Coronary artery (tissue), 2 donors: ENCODE results near the gene DPF3.

ENCODE experiments used
- DNase-seq: peaks from one replicate; pipeline ENCODE4 v3.0.0-alpha.2; 2017; ENCODE audit warnings: low spot score
- H3K27ac ChIP-seq, 2 donors: fragments of 200-600 bp; sonication (generic); one replicate each; pipeline ENCODE4 v1.5.1; 2016 to 2019
- H3K4me3 ChIP-seq: fragments of 200-600 bp; sonication (generic); 2 replicates; pipeline ENCODE4 v1.5.1; 2016; ENCODE audit warnings: mild to moderate bottlenecking, moderate library complexity
- TF ChIP-seq, protein P1 (sequence below): fragments of 200-600 bp; sonication (generic); IDR thresholded peaks from one replicate; pipeline ENCODE4 v1.5.1; 2019; ENCODE audit warnings: antibody characterized with exemption

Gene DPF3

DNA sequence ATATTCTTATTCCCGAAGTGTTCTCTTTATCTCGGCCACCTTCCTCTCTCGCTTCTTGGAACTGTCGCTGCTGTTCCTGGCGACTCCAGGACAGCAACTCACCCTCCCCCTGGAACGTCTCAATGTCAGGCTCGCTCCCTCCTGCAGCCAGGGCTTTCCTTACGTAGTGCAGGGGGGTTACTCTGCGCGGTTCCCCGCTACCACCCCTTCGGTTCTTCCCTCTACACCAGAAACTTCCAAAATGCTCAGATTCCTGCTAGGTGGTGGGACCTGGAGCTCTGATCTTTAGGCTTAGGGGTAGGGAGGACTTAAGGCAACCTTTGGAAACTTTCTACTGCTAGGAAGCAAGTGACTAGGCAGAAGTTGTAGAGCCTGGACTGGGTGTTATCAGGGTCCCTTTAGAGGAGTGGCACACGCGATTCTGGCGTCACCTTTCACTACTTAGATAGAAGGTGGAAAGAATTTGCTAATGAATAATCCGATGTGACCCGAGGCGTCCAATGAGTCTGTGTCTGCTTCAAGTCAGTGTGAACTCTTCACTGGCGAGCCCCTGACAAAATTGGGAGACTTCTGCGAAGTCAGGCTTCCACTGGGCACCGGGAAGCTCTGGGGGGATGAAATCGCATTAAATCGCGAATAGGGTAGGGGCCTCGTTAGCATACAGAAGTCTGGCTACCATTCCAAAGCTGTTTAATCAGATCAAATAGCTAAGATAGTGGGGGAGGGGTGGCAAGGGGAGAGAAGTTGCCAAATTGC, 900 bp upstream of the DPF3 start:
- peak overlapping the region; percentile 85 for H3K4me3 ChIP-seq
- TF ChIP-seq, protein P1, sequence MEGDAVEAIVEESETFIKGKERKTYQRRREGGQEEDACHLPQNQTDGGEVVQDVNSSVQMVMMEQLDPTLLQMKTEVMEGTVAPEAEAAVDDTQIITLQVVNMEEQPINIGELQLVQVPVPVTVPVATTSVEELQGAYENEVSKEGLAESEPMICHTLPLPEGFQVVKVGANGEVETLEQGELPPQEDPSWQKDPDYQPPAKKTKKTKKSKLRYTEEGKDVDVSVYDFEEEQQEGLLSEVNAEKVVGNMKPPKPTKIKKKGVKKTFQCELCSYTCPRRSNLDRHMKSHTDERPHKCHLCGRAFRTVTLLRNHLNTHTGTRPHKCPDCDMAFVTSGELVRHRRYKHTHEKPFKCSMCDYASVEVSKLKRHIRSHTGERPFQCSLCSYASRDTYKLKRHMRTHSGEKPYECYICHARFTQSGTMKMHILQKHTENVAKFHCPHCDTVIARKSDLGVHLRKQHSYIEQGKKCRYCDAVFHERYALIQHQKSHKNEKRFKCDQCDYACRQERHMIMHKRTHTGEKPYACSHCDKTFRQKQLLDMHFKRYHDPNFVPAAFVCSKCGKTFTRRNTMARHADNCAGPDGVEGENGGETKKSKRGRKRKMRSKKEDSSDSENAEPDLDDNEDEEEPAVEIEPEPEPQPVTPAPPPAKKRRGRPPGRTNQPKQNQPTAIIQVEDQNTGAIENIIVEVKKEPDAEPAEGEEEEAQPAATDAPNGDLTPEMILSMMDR: no peak
- DNase-seq: no peak
- H3K27ac ChIP-seq: peak overlapping the region; percentile 23 to 54

DNA sequence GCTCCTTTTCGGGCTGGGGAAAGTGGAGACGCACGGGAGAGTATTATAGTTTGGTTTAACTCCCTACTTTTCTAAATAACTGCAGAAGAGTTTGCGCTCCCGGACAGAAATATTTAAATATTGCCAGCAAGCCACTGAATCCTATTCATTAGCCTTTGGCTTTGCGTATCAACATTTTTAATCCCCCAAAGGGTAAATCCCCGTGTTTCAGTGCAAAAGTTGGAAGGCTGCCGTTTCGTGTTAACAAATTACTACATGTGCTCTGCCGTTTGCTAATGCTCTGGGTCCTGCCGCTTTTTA, 372 bp upstream of the DPF3 start:
- H3K27ac ChIP-seq: peak overlapping the region; percentile 23 to 54
- TF ChIP-seq, protein P1: no peak
- H3K4me3 ChIP-seq: peak overlapping the region; percentile 85
- DNase-seq: no peak

DNA sequence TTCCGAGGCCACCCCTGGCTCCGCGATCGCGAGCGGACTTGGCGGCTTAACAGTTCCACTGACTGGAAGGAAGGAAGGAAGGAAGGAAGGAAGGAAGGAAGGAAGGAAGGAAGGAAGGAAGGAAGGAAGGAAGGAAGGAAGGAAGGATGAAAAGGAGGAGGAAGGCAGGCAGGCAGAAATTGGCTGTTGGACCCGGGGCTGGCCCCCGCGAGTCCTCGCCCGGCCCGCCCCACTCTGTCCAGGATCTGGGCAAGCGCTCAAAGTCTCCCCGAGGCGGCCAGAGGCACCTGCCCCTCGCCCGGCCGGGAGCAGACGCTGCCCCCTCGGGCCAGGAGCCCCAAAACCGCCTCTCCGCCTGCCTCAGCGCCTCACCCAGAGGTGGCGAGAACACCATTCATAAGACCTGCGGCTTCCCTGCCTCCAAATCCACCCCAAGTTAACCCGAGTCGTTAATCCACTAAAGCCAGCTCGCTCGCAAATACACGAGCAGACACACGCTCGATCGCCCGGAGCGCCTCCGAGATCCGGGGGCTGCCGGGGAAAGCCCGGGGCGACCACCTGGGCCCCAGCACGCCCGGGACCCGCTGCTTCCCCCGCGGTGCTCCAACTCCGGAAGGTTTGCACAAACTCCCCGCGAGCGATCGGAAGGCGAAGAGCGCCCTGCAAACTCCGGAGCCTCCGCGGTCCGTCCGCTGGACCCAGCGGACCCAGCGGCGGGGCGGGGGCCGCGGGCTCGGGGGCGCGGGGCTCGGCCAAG, 844 bp downstream of the DPF3 start:
- Histone ChIP-seq H3K27ac (peak overlapping the region in 1 of 2 donors; percentile 47), H3K4me3 (peak overlapping the region; percentile 85)
- TF ChIP-seq, protein P1: no peak
- no peak for DNase-seq

DNA sequence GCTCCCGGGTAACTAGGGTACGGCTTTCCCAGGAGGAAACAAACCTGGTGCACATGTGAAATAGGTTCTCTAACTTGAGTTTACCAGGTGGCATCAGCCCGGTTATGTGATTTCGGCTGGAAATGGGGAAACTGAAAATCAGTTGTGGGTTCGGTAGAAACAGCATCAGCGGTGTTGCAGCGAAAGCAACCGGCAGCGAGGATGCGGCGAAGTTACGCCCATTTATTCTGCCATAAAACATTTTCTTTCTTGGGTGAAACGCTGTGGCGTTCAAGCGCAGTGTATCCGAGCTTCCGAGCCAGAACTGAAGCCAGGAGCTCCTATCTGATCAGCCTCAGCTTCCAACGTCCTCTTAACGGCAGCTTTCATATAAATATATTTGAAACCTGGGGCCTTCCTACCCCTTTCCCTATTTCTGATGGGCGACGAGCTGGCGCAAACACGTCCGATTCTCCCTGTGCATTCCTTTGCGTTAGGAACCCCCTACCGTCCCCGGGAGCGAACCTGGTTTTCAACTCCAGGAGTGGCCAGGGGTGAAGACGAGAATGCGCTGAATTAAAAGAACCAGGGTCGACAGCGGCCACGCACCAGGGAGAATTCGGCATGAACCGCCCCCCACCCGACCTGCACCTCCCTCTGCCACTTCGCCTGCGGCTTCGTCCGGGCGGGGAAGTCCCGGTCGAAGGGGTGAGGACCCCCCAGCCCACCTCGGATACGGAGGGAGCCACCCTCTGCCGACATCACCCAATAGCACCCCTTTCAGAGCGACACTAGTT, 1.6 kb downstream of the DPF3 start:
- Histone ChIP-seq H3K27ac (no peak overlapping the region), H3K4me3 (peak overlapping the region; percentile 85)
- no peak for DNase-seq
- TF ChIP-seq, protein P1: no peak

DNA sequence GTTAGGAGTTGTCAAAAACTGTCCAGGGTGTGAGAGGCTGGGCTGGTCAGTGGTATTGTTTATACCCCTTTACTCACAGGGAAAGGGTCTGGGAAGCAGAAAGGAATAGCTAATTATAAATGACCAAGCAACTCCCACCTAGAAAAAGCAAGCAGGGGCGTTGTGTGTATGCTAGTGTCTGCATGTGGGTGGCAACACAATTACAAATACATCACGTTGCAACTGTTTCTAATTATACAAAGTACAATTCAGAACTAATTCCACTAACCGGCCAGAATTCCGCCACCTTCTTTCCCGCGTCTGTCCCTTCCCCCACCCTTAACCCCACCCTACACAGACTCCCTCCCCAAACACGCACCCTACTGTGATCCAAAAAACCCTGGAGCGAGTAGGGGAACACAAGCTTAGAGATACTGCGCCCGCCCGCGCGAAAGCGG, 2.2 kb downstream of the DPF3 start:
- no peak for DNase-seq
- Histone ChIP-seq H3K27ac (no peak overlapping the region), H3K4me3 (peak overlapping the region; percentile 85)
- TF ChIP-seq, protein P1: no peak

DNA sequence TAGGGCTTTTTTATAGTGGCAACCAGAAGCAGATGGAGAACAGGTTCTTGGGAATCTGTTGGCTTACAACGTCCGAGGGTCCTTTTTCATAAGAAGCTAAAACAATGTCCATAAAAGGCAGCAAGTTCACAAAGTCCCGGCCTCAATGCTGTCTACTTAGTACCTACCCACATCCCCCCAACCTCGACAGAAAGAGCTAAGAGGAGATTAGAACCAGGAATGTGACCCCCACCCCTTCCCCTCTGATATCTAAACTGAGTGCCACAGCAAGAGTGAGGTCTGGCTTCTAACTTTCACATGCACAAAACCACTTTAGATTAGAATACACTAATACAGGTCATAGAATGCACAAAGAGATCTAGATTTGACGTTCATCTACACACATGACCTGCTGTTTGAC, 4.5 kb downstream of the DPF3 start:
- Histone ChIP-seq H3K27ac (no peak overlapping the region), H3K4me3 (no peak overlapping the region)
- DNase-seq: no peak
- TF ChIP-seq, protein P1: no peak
